Right lobe of liver (tissue), 6 donors: ENCODE measurements around the gene WDR82. TPM values are rescaled to one million over a fixed set of nuclear protein-coding genes. Genes with fewer than 3 reads are reported as not detected.
A peak's percentile ranks its signal among the peaks of the same experiment; 100 is the strongest.
"Not testable (repeated sequence)": the region's sequence is repeated elsewhere in the genome, so short reads cannot be mapped to it uniquely, and the experiment has no call there.

Experiments
- ATAC-seq, 4 donors: fragments of 200-7000 bp; cut with Tn5 transposase; one replicate each; pipeline ENCODE4 v1.9.1; 2020; ENCODE audit warnings: mild to moderate bottlenecking in 4 of 4, moderate library complexity in 4 of 4
- DNase-seq, 3 donors: peaks; one replicate each; pipeline ENCODE4 v3.0.0-alpha.2; 2020
- H3K27ac ChIP-seq, 3 donors: fragments of 200-600 bp; one replicate each; pipeline ENCODE4 v1.8.0; 2022
- H3K27me3 ChIP-seq, 2 donors: fragments of 200-600 bp; one replicate each; pipeline ENCODE4 v1.8.0; 2022
- H3K36me3 ChIP-seq, 4 donors: fragments of 200-600 bp; sonication (generic) in 1 of 4; one replicate each; pipeline versions ENCODE4 v1.5.1 to v1.8.0; 2017 to 2022; ENCODE audit warnings: control low read depth in 1 of 4
- H3K4me1 ChIP-seq, 4 donors: fragments of 200-600 bp; sonication (generic) in 1 of 4; one replicate each; pipeline versions ENCODE4 v1.5.1 to v1.8.0; 2017 to 2022; ENCODE audit warnings: control low read depth in 1 of 4
- H3K4me3 ChIP-seq, 3 donors: fragments of 200-600 bp; one replicate each; pipeline ENCODE4 v1.8.0; 2022
- H3K9me3 ChIP-seq, 4 donors: fragments of 200-600 bp; sonication (generic) in 1 of 4; one replicate each; pipeline versions ENCODE4 v1.5.1 to v1.8.0; 2017 to 2022; ENCODE audit warnings: control low read depth in 1 of 4
- CTCF ChIP-seq, 4 donors: fragments of 200-600 bp in 3 of 4; fragments of 450-650 bp in 1 of 4; IDR thresholded peaks; one replicate each; pipeline versions ENCODE4 v1.5.1 to v1.8.0; 2016 to 2022; ENCODE audit warnings: antibody characterized with exemption in 4 of 4, mild to moderate bottlenecking in 2 of 4
- POLR2A ChIP-seq: fragments of 450-650 bp; IDR thresholded peaks from one replicate; pipeline ENCODE4 v1.6.1; 2017; ENCODE audit warnings: antibody characterized with exemption, mild to moderate bottlenecking
- WGBS: methylation state at CpG from one replicate; pipeline ENCODE4 v1.1.6; 2018; ENCODE audit warnings: low coverage, low lambda C conversion rate; ENCODE audit not compliant: insufficient coverage; ENCODE audit errors: missing lambda C conversion rate; 5-methylcytosine and 5-hydroxymethylcytosine counted together
- intact Hi-C, 2 donors: fragments of 100-400 bp; cut with DNase I; formaldehyde crosslinking; loops; one replicate each; pipeline versions ENCODE4 v1.11.2 to v1.14.1; 2022
- total RNA-seq, 6 experiments: library from RNA; depleted of rRNA in 2 of 6; stranded (reverse); fragments of >200 nt in 2 of 6; fragmentation: NEBNext Ultra II Directional in 3 of 6; extraction: Animal tissue kit (Norgen Biotek cat#: 25700) in 3 of 6; gene quantifications; one replicate each; pipeline versions ENCODE4 v1.1.0 to v1.2.4, GENCODE V29; 2016 to 2023
- donor health status: DM: no; HTN: yes; CAD: no.
- donor health status: DM: no; HTN: no; CAD: no.
- donor health status: DM: no; HTN: no; CAD: no.
- donor health status: DM: no; HTN: yes; CAD: no.
- donor health status: DM: no; HTN: yes; CAD: no.

The WDR82 gene
- total RNA-seq, 6 experiments from 2014 or later, result 14.1 to 25.2 (median 20.7) TPM

GRCh38 chr3:52272831-52273230, 5.6 kb downstream of the WDR82 start:
- no peak for ATAC-seq
- 72% methylated on average over 3 of the region's 3 CpGs for WGBS
- Histone ChIP-seq H3K9me3 (no peaks in the 10 kb centered on the region), H3K36me3 (peaks cover 0 to 22% (median 5%) of the 10 kb centered on the region in 4 donors), H3K4me1 (peaks cover 0 to 59% (median 18%) of the 10 kb centered on the region in 4 donors), H3K4me3 (no peak overlapping the region), H3K27me3 (no peaks in the 10 kb centered on the region), H3K27ac (no peak overlapping the region)
- intact Hi-C loops, result no loop called here
- DNase-seq, result no peak
- no peak for TF ChIP-seq POLR2A
- no peak for TF ChIP-seq CTCF (IDR thresholded peaks at IDR 0.05)

GRCh38 chr3:52272172-52272571, 6.3 kb downstream of the WDR82 start:
- H3K4me3 ChIP-seq, intact Hi-C loops, H3K27me3 ChIP-seq, H3K27ac ChIP-seq, ATAC-seq, H3K9me3 ChIP-seq, DNase-seq: not testable (repeated sequence)
- Histone ChIP-seq H3K36me3 (peaks cover 0 to 29% (median 7%) of the 10 kb centered on the region in 4 donors), H3K4me1 (peaks cover 0 to 57% (median 18%) of the 10 kb centered on the region in 4 donors)
- 76% methylated on average over 8 of the region's 9 CpGs for WGBS

GRCh38 chr3:52270252-52270754, 8.1 kb downstream of the WDR82 start:
- ATAC-seq, result peak; percentile 24 to 53 (median 44)
- peak overlapping the region in 2 of 3 donors; percentile 36 to 39 for H3K27ac ChIP-seq
- TF ChIP-seq CTCF (IDR thresholded peaks at IDR 0.05) (no peak), POLR2A (no peak)
- intact Hi-C loops, result no loop called here
- peaks cover 0 to 47% (median 16%) of the 10 kb centered on the region in 4 donors for H3K36me3 ChIP-seq
- H3K27me3 ChIP-seq, result no peaks in the 10 kb centered on the region
- H3K9me3 ChIP-seq, result no peaks in the 10 kb centered on the region
- 24% methylated on average over 9 of the region's 9 CpGs for WGBS
- no peak overlapping the region for H3K4me3 ChIP-seq
- peaks cover 0 to 38% (median 12%) of the 10 kb centered on the region in 4 donors for H3K4me1 ChIP-seq
- DNase-seq, result no peak

GRCh38 chr3:52269776-52270175, 8.7 kb downstream of the WDR82 start:
- H3K27me3 ChIP-seq, result no peaks in the 10 kb centered on the region
- 51% methylated on average over 3 of the region's 3 CpGs for WGBS
- H3K9me3 ChIP-seq, result no peaks in the 10 kb centered on the region
- ATAC-seq (no peak), DNase-seq (no peak)
- peaks cover 0 to 34% (median 11%) of the 10 kb centered on the region in 4 donors for H3K4me1 ChIP-seq
- no peak overlapping the region for H3K4me3 ChIP-seq
- peak overlapping the region in 2 of 3 donors; percentile 36 to 39 for H3K27ac ChIP-seq
- peaks cover 0 to 49% (median 17%) of the 10 kb centered on the region in 4 donors for H3K36me3 ChIP-seq
- intact Hi-C loops, result no loop called here
- no peak for TF ChIP-seq CTCF (IDR thresholded peaks at IDR 0.05)
- TF ChIP-seq POLR2A, result no peak

GRCh38 chr3:52268036-52268435, 10.4 kb downstream of the WDR82 start:
- WGBS, result 66% methylated on average over 6 of the region's 7 CpGs
- DNase-seq (no peak), ATAC-seq (peak in 1 of 4 donors; percentile 51)
- intact Hi-C loops, result no loop called here
- no peaks in the 10 kb centered on the region for H3K9me3 ChIP-seq
- no peak overlapping the region for H3K27ac ChIP-seq
- no peak for TF ChIP-seq CTCF (IDR thresholded peaks at IDR 0.05)
- no peak for TF ChIP-seq POLR2A
- H3K27me3 ChIP-seq, result no peaks in the 10 kb centered on the region
- H3K4me1 ChIP-seq, result peaks cover 0 to 35% (median 10%) of the 10 kb centered on the region in 4 donors
- H3K4me3 ChIP-seq, result no peak overlapping the region
- peaks cover 0 to 66% (median 25%) of the 10 kb centered on the region in 4 donors for H3K36me3 ChIP-seq
